ENCODE data around the gene ZNF724.
A peak's percentile ranks its signal among the peaks of the same experiment; 100 is the strongest.
"Not testable (repeated sequence)": the region's sequence is repeated elsewhere in the genome, so short reads cannot be mapped to it uniquely, and the experiment has no call there.

The ZNF724 gene

DNA sequence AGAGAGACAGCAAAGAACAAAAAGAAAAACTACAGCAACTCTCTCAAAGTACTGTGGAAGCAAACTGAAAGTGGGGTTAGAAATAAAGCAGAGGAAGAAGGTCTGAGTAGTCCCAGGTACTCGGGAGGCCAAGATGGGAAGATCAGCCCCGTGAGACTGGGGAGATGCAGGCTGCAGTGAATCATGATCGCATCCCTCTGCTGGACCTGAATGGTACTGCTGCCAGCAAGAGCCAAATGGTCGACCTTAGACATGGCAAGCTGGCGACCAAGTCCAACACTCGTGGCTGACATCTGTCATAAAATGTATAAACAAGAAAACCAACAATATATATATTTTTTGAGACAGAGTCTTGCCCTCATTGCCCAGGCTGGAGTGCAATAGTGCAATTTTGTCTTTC lies 33.7 kb upstream of the ZNF724 start:
- DNase-seq = peak; percentile 71
- H3K36me3 ChIP-seq = no peaks in the 10 kb centered on the region
- H3K27me3 ChIP-seq = no peaks in the 10 kb centered on the region
- TF ChIP-seq, protein P1, sequence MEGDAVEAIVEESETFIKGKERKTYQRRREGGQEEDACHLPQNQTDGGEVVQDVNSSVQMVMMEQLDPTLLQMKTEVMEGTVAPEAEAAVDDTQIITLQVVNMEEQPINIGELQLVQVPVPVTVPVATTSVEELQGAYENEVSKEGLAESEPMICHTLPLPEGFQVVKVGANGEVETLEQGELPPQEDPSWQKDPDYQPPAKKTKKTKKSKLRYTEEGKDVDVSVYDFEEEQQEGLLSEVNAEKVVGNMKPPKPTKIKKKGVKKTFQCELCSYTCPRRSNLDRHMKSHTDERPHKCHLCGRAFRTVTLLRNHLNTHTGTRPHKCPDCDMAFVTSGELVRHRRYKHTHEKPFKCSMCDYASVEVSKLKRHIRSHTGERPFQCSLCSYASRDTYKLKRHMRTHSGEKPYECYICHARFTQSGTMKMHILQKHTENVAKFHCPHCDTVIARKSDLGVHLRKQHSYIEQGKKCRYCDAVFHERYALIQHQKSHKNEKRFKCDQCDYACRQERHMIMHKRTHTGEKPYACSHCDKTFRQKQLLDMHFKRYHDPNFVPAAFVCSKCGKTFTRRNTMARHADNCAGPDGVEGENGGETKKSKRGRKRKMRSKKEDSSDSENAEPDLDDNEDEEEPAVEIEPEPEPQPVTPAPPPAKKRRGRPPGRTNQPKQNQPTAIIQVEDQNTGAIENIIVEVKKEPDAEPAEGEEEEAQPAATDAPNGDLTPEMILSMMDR (IDR thresholded peaks at IDR 0.05; ENCODE audit: low read depth, low read length) = peak; percentile 79
- H3K9me3 ChIP-seq = no peaks in the 10 kb centered on the region
- no peak overlapping the region for H3K4me3 ChIP-seq (ENCODE audit: low read depth, low read length)
- no peaks in the 10 kb centered on the region for H3K4me1 ChIP-seq

DNA sequence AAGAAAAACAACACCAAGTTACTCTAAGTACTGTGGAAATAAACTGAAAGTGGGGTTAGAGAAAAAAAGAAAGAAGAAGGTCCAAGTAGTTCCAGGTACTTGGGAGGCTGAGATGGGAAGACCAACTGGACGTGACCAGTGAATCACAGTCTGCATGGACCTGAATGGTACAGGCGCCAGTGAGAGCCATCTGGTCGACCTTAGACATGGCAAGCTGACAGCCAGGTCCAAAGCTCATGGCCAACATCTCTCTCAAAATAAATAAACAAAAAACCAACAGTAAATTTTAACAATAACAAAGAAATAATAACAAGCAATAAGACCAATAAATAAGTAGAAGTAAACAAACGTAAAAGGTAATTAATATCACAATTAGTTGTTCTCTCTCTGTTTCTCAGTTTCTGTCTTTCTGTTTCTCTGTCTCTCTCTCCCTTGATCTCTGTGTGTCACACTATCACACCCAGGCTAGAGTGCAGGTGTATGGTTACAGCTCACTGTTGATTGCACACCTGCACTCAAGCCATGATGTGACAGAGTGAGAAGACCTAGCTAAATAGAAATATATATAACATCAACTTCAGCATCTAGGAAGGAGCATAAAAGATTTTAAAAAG lies 31.6 kb upstream of the ZNF724 start:
- H3K27me3 ChIP-seq = no peaks in the 10 kb centered on the region
- no peak for DNase-seq
- H3K4me1 ChIP-seq = no peaks in the 10 kb centered on the region
- H3K4me3 ChIP-seq (ENCODE audit: low read depth, low read length) = no peak overlapping the region
- TF ChIP-seq, protein P1 (IDR thresholded peaks at IDR 0.05; ENCODE audit: low read depth, low read length) = no peak
- no peaks in the 10 kb centered on the region for H3K36me3 ChIP-seq
- H3K9me3 ChIP-seq = no peaks in the 10 kb centered on the region

DNA sequence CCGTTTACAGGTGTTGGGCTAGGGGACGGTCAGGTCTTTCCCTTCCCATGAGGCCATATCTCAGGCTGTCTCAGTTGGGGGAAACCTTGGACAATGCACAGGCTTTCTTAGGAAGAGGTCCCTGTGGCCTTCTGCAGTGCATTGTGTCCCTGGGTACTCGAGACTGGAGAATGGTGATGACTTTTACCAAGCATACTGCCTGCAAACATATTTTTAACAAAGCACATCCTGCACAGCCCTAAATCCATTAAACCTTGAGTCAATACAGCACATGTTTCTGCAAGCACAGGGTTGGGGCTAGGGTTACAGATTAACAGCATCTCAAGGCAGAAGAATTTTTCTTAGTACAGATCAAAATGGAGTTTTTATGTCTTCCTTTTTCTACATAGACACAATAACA lies 27.9 kb upstream of the ZNF724 start:
- H3K4me3 ChIP-seq (ENCODE audit: low read depth, low read length); H3K27me3 ChIP-seq; H3K36me3 ChIP-seq; H3K4me1 ChIP-seq; DNase-seq; H3K9me3 ChIP-seq: not testable (repeated sequence)

DNA sequence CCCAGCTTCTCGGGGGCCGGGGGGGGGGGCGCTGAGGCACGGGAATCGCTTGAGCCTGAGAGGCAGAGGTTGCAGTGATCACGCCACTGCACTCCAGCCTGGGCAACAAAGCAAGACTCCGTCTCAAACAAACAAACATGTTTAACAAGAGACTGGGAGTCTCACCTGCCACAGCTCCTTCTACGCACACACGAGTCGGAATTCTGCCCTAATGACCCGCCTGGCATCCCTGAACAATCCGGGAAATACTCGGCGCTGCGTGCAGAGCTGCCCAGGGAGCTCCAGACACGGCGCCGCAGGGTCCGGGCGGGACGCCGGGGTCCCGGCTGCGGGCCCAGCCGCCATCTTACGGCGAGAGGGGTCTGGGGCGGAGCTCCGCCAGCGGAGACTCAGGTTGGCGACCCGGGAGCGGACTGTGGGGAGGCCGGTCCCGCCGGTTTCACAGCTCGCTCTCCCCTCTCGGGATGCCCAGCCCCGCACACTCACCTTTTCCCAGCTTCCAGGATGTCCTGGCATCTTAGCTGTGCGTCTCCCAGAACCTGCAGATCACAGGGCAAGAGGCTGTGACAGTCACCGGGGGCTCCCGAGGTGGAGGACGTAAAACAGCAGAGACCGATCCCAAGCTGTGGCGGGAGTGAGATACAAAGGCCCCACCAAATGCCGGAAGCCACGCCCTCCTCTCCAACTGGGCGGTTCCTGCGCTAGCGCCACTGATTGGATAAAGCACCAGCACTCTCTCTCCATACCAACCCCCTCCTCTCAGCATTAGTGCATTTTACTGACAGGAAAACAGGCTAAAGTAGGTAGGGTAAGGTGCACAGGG lies 23.6 kb upstream of the ZNF724 start:
- TF ChIP-seq, protein P1 (IDR thresholded peaks at IDR 0.05; ENCODE audit: low read depth, low read length) = no peak
- Histone ChIP-seq H3K36me3 (peaks cover 19% of the 10 kb centered on the region), H3K27me3 (no peaks in the 10 kb centered on the region), H3K4me1 (no peaks in the 10 kb centered on the region), H3K4me3 (ENCODE audit: low read depth, low read length) (peak overlapping the region; percentile 92), H3K9me3 (no peaks in the 10 kb centered on the region)
- DNase-seq = peak; percentile 93

DNA sequence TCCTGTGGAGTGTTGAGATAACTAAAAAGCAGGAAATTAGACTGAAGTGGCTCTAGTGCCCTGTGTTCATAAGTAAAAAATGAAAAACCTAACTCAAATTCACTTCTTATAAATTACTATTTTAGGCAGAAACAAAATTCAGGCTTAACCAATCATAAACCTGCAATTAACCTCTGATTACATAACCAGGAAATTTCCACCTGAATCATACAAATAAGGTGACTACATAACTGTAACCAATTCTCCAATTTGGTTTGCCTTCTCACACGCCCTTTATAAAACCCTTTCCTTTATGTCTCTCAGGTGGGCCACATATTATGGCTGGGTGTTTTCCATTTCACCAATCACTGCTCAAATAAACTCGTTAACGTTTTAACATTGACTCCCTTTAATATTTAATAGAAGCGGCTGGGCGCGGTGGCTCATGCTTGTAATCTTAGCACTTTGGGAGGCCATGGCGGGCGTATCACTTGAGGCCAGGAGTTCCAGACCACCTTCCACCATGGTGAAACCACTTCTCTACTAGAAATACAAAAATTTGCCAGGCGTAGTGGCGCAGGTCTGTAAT lies 22.9 kb upstream of the ZNF724 start:
- H3K9me3 ChIP-seq = no peaks in the 10 kb centered on the region
- H3K36me3 ChIP-seq = peaks cover 21% of the 10 kb centered on the region
- TF ChIP-seq, protein P1 (IDR thresholded peaks at IDR 0.05; ENCODE audit: low read depth, low read length) = no peak
- H3K4me3 ChIP-seq (ENCODE audit: low read depth, low read length) = peak overlapping the region; percentile 92
- no peak for DNase-seq
- no peaks in the 10 kb centered on the region for H3K27me3 ChIP-seq
- H3K4me1 ChIP-seq = no peaks in the 10 kb centered on the region

DNA sequence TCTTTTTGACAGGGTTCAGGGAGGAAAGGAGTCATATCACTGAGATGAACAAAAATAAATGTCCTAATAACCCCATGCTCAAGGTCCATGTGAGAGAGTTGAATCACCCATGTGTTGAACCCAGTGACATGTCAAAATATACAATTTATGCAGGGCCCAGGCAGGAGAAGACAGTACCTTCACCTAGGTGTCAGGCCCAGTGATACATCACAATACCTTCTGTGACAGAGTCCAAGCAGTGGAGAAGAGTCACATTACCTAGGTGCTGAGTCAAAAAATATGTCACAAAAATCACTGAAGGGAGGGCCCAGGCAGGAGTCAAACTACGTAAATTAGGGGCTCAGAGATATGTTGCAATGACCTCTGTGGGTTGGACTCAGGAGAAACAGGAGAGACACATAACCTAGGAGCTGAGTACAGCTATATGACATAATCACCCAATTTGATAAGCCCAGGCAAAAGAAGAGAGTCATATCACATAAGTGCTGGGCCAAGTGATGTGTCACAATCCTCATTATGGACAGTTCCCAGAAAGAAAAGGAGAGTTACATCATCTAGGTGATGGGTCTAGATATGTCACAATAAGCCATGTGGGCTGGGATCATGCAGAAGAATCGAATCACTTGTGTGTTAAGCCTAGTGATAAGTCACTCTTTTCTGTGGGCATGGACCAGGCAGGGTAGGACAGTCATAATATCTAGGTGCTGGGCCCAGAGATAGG lies 13.8 kb upstream of the ZNF724 start:
- peaks cover 26% of the 10 kb centered on the region for H3K36me3 ChIP-seq
- no peaks in the 10 kb centered on the region; the same call in 1 of the 2 replicates for H3K9me3 ChIP-seq

More for the DNA sequence above, 13.8 kb upstream of the ZNF724 start:
- TF ChIP-seq, protein P1 (IDR thresholded peaks at IDR 0.05; ENCODE audit: low read depth, low read length) = no peak
- H3K4me3 ChIP-seq (ENCODE audit: low read depth, low read length) = no peak overlapping the region
- no peaks in the 10 kb centered on the region for H3K27me3 ChIP-seq
- no peaks in the 10 kb centered on the region for H3K4me1 ChIP-seq
- DNase-seq = no peak
